Measurements from ENCODE around the gene SUPT3H. TPM values are rescaled to one million over a fixed set of nuclear protein-coding genes. Genes with fewer than 3 reads are reported as not detected.

SUPT3H gene
- total RNA-seq, 1 experiment from 2014 or later, result 12.7 TPM

GRCh38 chr6:45104429-45104828, 273.3 kb downstream of the SUPT3H start:
- no peak for TF ChIP-seq CTCF (IDR thresholded peaks at IDR 0.05; ENCODE audit: unreplicated experiment)
- Mint-ChIP-seq H3K4me3 (ENCODE audit: unreplicated experiment) (no peak overlapping the region), H3K4me1 (ENCODE audit: insufficient read depth, unreplicated experiment) (no peaks in the 10 kb centered on the region), H3K36me3 (ENCODE audit: insufficient read depth, unreplicated experiment) (no peaks in the 10 kb centered on the region), H3K27me3 (ENCODE audit: insufficient read depth, unreplicated experiment) (no peaks in the 10 kb centered on the region), H3K9me3 (ENCODE audit: unreplicated experiment) (no peaks in the 10 kb centered on the region), H3K27ac (ENCODE audit: low read depth, unreplicated experiment) (no peak overlapping the region)
- ChIA-PET POLR2A (no interaction called here), CTCF (interaction anchor here (0.6 kb wide), 1 partner anchor 43 kb away, joined by 4 read pairs; no protein-coding TSS in a partner anchor)
- intact Hi-C loops (cut with micrococcal nuclease), result no loop called here
- no peak for DNase-seq (ENCODE audit: unreplicated experiment)
- no TSS peak for BruUV-seq (replicated peaks)

- ChIA-PET CTCF (no interaction called here), POLR2A (no interaction called here)
- H3K27me3 Mint-ChIP-seq (ENCODE audit: insufficient read depth, unreplicated experiment), result no peaks in the 10 kb centered on the region
Measured at GRCh38 chr6:45098256-45098655, 279.5 kb downstream of the SUPT3H start.

GRCh38 chr6:45094831-45095230, 282.9 kb downstream of the SUPT3H start:
- ChIA-PET POLR2A (no interaction called here), CTCF (no interaction called here)
- no peak for TF ChIP-seq CTCF (IDR thresholded peaks at IDR 0.05; ENCODE audit: unreplicated experiment)
- no TSS peak for BruUV-seq (replicated peaks)
- Mint-ChIP-seq H3K9me3 (ENCODE audit: unreplicated experiment) (no peaks in the 10 kb centered on the region), H3K36me3 (ENCODE audit: insufficient read depth, unreplicated experiment) (no peaks in the 10 kb centered on the region), H3K27me3 (ENCODE audit: insufficient read depth, unreplicated experiment) (no peaks in the 10 kb centered on the region), H3K4me1 (ENCODE audit: insufficient read depth, unreplicated experiment) (no peaks in the 10 kb centered on the region), H3K27ac (ENCODE audit: low read depth, unreplicated experiment) (no peak overlapping the region), H3K4me3 (ENCODE audit: unreplicated experiment) (no peak overlapping the region)
- intact Hi-C loops (cut with micrococcal nuclease), result no loop called here
- DNase-seq (ENCODE audit: unreplicated experiment), result no peak

More at GRCh38 chr6:45098256-45098655, 279.5 kb downstream of the SUPT3H start:
- intact Hi-C loops (cut with micrococcal nuclease), result no loop called here
- H3K36me3 Mint-ChIP-seq (ENCODE audit: insufficient read depth, unreplicated experiment), result no peaks in the 10 kb centered on the region
- no peaks in the 10 kb centered on the region for H3K9me3 Mint-ChIP-seq (ENCODE audit: unreplicated experiment)
- H3K4me1 Mint-ChIP-seq (ENCODE audit: insufficient read depth, unreplicated experiment), result no peaks in the 10 kb centered on the region
- H3K27ac Mint-ChIP-seq (ENCODE audit: low read depth, unreplicated experiment), result no peak overlapping the region
- BruUV-seq (replicated peaks), result no TSS peak
- TF ChIP-seq CTCF (IDR thresholded peaks at IDR 0.05; ENCODE audit: unreplicated experiment), result no peak
- no peak for DNase-seq (ENCODE audit: unreplicated experiment)
- no peak overlapping the region for H3K4me3 Mint-ChIP-seq (ENCODE audit: unreplicated experiment)

- Mint-ChIP-seq H3K4me1 (ENCODE audit: insufficient read depth, unreplicated experiment) (no peaks in the 10 kb centered on the region), H3K27ac (ENCODE audit: low read depth, unreplicated experiment) (no peak overlapping the region), H3K9me3 (ENCODE audit: unreplicated experiment) (no peaks in the 10 kb centered on the region), H3K27me3 (ENCODE audit: insufficient read depth, unreplicated experiment) (no peaks in the 10 kb centered on the region), H3K36me3 (ENCODE audit: insufficient read depth, unreplicated experiment) (no peaks in the 10 kb centered on the region), H3K4me3 (ENCODE audit: unreplicated experiment) (no peak overlapping the region)
- intact Hi-C loops (cut with micrococcal nuclease), result no loop called here
- BruUV-seq (replicated peaks), result no TSS peak
- no peak for TF ChIP-seq CTCF (IDR thresholded peaks at IDR 0.05; ENCODE audit: unreplicated experiment)
- ChIA-PET CTCF (no interaction called here), POLR2A (no interaction called here)
- no peak for DNase-seq (ENCODE audit: unreplicated experiment)
Measured at GRCh38 chr6:45092135-45092534, 285.6 kb downstream of the SUPT3H start.

All from MCF 10A (cell line).